Effector CD4-positive, alpha-beta T cell (primary cell): ENCODE measurements around the gene GPATCH1.
"Not testable (repeated sequence)": the region's sequence is repeated elsewhere in the genome, so short reads cannot be mapped to it uniquely, and the experiment has no call there.

Experiments
- DNase-seq: peaks from one replicate; pipeline ENCODE4 v3.0.0-alpha.2; 2020
- total RNA-seq: gene quantifications from one replicate; lab custom pipeline; 2026; lab: John Stamatoyannopoulos, UW

Gene GPATCH1
- 19.7 reads per million, percentile 46 among the genes with 10 or more reads in this experiment for total RNA-seq

DNA sequence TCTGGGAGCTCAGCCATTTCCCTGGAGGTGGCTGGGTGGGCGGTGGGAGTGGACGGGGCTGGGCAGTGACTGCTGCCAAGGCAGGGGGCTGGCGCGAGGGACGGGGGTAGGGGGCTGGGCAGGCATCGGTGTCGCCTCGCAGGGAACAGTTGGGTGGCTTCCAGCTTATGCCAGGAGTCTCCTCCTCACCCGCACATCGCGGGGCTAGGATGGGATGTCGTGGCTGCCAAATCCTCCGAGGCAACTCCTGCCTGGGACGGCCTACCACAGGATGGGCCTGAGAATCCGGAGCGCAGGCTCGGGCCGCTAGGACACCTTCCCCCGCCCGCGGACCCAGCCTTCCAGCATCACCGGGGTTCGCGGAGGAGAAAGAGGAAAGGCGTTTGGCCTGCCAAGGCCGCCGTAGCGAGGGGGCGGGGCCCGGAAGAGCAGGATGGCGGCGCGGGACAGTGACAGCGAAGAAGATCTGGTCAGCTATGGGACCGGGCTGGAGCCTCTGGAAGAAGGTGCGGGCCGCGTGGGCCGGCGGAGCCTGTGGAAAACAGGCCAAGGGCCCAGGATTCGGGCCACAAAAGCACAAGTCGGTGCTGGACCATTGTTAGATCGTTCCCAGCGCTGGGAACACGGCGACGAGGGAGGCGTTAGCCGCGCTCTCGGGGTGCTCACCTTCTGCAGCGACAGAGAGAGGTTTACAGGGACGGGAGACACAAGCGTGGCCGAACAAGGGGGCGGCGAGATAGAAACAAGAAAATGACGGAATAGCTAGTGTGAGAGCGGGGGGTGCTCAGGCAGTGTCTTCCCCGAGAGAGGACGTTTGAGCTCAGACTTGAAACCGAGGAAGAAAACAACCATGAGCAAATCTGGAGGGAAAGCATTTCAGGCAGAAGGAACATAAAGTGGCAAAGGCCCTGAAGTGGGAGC, at the start of gene GPATCH1:
Gene GPATCH1, plus strand, starts transcription at position 421 of the 921 bp plus-strand sequence. Its CDS starts 13 bp downstream, at position 434.
- DNase-seq = peak; percentile 82

DNA sequence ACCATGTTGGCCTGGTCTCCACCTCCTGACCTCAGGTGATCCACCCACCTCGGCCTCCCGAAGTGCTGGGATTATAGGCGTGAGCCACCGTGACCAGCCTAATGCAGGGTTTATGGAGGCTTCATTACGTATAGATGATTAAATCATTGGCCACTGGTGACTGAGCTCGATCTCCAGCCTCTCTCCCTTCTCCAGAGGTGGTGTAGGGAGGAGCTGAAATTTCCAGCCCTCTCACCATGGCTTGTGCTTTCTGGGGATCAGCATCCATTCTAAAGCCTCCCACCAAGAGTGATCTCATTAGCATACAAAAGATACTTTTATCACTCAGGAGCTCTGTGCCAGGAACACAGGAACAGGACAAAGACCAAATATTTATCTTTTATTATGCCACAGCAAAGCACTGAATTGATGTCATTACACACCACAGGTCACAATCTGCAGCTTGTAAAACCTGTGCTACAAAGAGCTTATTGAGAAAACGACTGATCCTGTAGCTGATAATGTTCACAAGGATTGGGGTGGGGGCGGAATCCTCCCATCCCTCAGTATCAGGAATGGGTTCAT, 48.7 kb upstream of the GPATCH1 start:
- no peak for DNase-seq

DNA sequence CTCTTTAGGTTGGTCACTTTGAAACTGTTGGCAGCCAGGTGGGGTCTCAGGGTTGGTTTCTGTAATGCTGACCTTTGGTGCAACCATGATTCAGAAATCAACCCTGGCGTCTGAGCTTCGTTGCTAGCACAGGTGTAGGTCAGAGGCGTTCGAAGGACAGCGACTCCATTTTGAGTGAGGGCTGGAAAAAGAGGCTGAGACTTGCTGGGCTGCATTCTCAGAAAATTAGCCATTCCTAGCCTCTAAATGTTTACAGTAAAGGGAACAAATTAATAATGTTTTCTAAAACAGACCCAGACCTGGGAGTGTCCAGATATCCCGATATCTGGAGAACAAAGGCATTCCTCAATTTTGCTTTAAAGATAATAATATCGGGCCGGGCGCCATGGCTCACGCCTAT, 45.5 kb upstream of the GPATCH1 start:
- DNase-seq = no peak

DNA sequence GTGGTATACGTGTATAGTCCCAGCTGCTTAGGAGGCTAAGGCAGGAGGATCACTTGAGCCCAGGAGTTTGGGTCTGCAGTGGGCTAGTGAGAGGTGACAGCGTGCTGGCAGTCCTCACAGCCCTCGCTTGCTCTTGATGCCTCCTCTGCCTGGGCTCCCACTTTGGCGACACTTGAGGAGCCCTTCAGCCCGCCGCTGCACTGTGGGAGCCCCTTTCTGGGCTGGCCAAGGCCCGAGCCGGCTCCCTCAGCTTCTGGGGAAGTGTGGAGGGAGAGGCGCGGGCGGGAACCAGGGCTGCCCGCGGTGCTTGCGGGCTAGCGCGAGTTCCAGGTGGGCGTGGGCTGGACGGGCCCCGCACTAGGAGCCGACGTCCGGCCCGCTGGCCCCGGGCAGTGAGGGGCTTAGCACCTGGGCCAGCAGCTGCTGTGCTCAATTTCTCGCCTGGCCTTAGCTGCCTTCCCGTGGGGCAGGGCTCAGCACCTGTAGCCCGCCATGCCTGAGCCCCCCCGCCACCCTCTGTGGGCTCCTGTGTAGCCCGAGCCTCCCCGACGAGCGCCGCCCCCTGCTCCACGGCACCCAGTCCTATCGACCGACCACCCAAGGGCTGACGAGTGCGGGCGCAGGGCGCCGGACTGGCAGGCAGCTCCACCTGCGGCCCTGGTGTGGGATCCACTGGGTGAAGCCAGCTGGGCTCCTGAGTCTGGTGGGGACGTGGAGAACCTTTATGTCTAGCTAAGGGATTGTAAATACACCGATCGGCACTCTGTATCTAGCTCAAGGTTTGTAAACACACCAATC, 44.4 kb upstream of the GPATCH1 start:
- not testable (repeated sequence) for DNase-seq

- DNase-seq = not testable (repeated sequence)
These were observed 43.6 kb upstream of the GPATCH1 start for GRCh38 chr19:33037168-33038025.

- DNase-seq = no peak
These were observed 41.8 kb upstream of the GPATCH1 start for GRCh38 chr19:33039108-33039599.

DNA sequence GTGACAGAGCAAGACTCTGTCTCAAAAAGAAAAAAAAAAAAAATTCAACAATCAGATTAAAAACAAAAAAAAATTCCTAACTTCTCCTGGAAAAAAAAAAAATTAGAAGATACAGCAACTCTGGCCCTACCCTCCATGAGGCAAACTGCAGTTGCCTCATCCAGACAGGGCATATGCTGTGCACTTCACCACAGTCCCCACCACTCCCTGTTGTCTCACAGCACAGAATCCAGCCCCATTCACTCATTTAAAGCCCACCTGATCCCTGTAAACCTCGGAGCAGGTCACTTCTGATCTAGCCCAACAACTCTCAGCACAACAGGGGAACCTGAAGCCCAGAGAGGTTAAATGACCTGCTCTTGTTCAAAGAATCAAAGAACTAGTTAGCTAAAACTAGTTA, 41.2 kb upstream of the GPATCH1 start:
- no peak for DNase-seq

GRCh38 chr19:33040994-33041827, 39.8 kb upstream of the GPATCH1 start:
- DNase-seq = no peak

DNA sequence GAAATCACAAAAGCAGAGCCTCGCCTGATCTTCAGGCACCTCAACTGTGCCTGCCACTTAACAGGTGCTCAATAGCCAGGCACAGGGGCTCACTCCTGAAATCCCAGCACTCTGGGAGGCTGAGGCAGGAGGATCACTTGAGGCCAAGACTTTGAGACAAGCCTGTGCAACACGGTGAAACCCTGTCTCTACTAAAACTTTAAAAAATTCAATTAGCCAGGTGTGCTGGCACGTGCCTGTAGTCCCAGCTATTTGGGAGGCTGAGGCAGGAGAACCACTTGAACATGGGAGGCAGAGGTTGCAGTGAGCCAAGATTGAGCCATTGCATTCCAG, 39.2 kb upstream of the GPATCH1 start:
- not testable (repeated sequence) for DNase-seq

DNA sequence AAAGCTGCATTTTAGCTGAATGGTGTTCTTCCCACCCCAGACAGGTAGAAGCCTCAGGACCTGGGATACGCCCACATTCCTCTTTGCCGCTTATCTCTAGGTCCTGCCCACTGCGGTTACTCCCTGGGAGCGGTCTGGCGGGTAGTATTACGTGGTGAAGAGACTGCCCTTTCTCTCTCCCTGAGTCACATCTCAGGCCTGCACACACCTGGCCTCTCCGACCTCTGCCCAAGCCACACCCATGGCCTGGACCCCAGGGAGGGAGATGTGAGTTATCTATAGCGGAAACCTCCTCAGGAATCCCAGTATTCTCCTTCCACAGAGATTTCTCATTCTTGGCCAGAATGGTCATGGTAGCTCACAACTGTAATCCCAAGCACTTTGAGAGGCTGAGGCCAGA, 33.6 kb upstream of the GPATCH1 start:
- DNase-seq = no peak

- no peak for DNase-seq
These were observed 31.9 kb upstream of the GPATCH1 start for GRCh38 chr19:33048806-33049676.

- DNase-seq = no peak
These were observed 30.9 kb upstream of the GPATCH1 start for GRCh38 chr19:33050110-33050509.

- no peak for DNase-seq
These were observed 28.5 kb upstream of the GPATCH1 start for GRCh38 chr19:33052352-33052972.

DNA sequence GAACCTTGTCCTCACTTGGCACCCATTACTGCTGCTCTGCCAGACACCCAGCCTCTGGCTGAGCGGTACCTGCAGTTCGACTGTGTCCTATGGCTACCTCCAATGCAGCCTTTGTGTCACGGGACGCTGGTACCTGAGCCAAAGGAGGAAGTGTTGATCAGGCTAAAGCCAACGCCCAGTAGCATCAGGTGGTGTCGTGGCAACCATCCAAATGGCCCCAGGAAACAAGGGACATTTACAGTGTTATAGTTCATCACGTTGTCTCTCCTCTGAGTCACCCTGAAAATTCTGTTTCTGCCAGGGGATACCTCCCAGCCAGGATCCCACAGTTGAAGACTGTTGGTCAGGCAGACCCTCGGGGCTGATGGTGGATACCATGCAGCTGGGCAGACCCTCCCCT, 26.4 kb upstream of the GPATCH1 start:
- DNase-seq = no peak

- no peak for DNase-seq
These were observed 25.3 kb upstream of the GPATCH1 start for GRCh38 chr19:33055718-33056117.

DNA sequence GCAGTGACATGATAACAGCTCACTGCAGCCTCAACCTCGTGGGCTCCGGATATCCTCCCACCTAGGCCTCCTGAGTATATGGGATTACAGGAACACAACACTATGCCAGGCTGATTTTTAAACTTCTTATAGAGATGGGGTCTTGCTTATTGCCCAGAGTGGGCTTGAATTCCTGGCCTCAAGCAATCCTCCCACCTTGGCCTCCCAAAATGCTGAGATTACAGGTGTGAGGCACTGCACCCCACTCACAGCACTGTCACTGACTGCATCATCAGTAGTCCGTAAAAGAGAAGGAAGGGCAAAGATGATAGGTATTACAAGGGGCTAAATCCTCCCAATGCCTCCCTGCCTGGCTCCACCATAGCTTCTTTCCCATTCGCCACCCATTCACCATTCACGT, 20.4 kb upstream of the GPATCH1 start:
- no peak for DNase-seq

DNA sequence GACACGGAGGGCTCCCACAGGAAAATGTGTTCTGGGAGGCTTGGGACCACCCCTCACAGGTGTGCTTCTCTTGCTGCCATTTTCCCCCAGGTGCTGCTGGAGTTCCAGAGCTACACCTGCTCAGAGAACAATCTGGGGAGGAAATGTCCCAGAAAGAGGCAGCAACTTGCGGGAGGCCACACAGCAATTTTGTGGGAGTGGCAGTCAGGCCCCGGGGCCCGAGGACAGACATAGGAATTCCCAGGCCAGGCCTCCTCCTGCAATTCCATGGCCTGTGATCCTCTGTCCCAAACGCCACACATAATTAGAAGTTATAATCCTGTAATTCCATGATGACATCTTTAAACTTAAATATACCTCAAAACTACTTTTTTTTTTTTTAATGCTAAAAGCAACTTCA, 18.1 kb upstream of the GPATCH1 start:
- no peak for DNase-seq

GRCh38 chr19:33063356-33063752, 17.6 kb upstream of the GPATCH1 start:
- no peak for DNase-seq

DNA sequence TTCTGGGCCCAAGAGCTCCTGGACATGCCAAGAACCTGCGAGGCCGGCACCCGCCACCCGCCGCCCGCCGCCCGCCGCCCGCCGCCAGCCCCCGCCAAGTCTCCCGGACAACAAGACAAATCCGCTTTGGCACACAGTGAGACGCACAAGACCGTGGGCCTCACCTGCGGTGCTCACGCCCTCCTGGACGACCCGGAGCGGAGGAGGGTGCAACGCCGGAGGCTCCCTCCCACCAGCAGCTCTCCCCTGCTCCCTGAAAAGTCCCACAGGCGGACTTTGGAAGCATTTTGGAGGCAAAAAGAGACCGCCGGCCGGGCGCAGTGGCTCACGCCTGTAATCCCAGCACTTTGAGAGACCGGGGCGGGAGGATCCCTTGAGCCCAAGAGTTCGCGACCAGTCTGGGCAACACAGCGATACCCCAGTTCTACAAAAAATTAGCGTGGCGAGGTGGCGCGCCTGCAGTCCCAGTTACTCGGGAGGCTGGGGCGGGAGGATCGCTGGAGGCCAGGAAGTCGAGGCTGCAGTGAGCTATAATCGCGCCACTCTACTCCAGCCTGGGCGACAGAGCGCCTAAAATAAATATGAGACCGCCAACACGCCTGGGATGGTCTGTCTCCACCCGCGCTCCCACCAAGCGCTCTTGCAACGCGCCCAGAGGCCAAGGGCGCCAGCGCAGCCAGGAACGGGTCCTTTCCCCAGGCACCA, 17.1 kb upstream of the GPATCH1 start:
- no peak for DNase-seq
